HCT116 (cell line): ENCODE measurements around the gene CTXN3. TPM values are rescaled to one million over a fixed set of nuclear protein-coding genes. Genes with fewer than 3 reads are reported as not detected.

Source experiments
- ATAC-seq: fragments of 200-7000 bp; cut with Tn5 transposase; 2 replicates; pipeline ENCODE4 v1.9.1; 2020; ENCODE audit warnings: mild to moderate bottlenecking, moderate library complexity
- BruUV-seq: library from RNA; stranded (reverse); fragments of 400-500 nt; replicated peaks from 2 replicates; lab custom pipeline; 2021; lab: Mats Ljungman, UMichigan
- CTCF ChIA-PET: fragments of 300-600 bp; sonication (Branson Sonifier 250); formaldehyde crosslinking; loops from one replicate; lab custom pipeline; 2021; ENCODE audit warnings: antibody characterized with exemption; lab: Charles Lee
- POLR2A ChIA-PET: fragments of 300-600, 350-600 bp; sonication (Branson Sonifier 250); formaldehyde crosslinking; loops from one replicate; lab custom pipeline; 2021; ENCODE audit warnings: antibody characterized with exemption; lab: Charles Lee
- RAD21 ChIA-PET, 2 experiments: fragments of 300-600 bp; sonication (Branson Sonifier 250); formaldehyde crosslinking; loops; one replicate each; lab custom pipeline; 2023; ENCODE audit warnings: low total read pairs in 2 of 2; ENCODE audit not compliant: uncharacterized antibody in 2 of 2, unreplicated experiment in 2 of 2, low non-redundant PET in 1 of 2; lab: Charles Lee
- DNase-seq: peaks from one replicate; pipeline ENCODE4 v3.0.0-alpha.2; 2010; ENCODE audit warnings: low read depth, low spot score
- H2AFZ ChIP-seq: fragments of 200-600 bp; shearing (Covaris generic), sonication (generic); 2 replicates; pipeline ENCODE4 v1.6.1; 2017; ENCODE audit warnings: low read depth, mixed run types, mixed read lengths, antibody characterized with exemption, low read length; ENCODE audit not compliant: poor library complexity, severe bottlenecking
- H3K27ac ChIP-seq: 2 replicates; pipeline ENCODE4 v1.5.1; 2012; ENCODE audit warnings: low read depth, low read length
- H3K27me3 ChIP-seq: fragments of 200-600 bp; sonication (generic); 2 replicates; pipeline ENCODE4 v1.6.1; 2016; ENCODE audit warnings: mixed run types, low read length, mixed read lengths; ENCODE audit not compliant: insufficient read depth
- H3K36me3 ChIP-seq, 2 experiments: fragments of 200-500 bp in 1 of 2; fragments of 200-600 bp in 1 of 2; sonication (Bioruptor generic) in 1 of 2; sonication (generic) in 1 of 2; 2 replicates each; pipeline versions ENCODE4 v1.5.1 to v1.6.1; 2014 to 2016; ENCODE audit warnings: low read length in 2 of 2, inconsistent platforms in 1 of 2, mixed read lengths in 1 of 2, mixed run types in 1 of 2; ENCODE audit not compliant: insufficient read depth in 2 of 2, control insufficient read depth in 1 of 2
- H3K4me1 ChIP-seq, 2 experiments: fragments of 200-600 bp in 1 of 2; sonication (generic) in 1 of 2; 2 replicates each; pipeline versions ENCODE4 v1.5.1 to v1.6.1; 2012 to 2017; ENCODE audit warnings: low read length in 2 of 2, inconsistent platforms in 1 of 2, mild to moderate bottlenecking in 1 of 2, mixed read lengths in 1 of 2, mixed run types in 1 of 2, moderate library complexity in 1 of 2; ENCODE audit not compliant: insufficient read depth in 2 of 2, control insufficient read depth in 1 of 2
- H3K4me2 ChIP-seq: fragments of 200-600 bp; sonication (generic); 2 replicates; pipeline ENCODE4 v1.6.1; 2017; ENCODE audit warnings: mixed run types, low read length, mixed read lengths
- H3K4me3 ChIP-seq, 2 experiments: fragments of 200-600 bp in 1 of 2; sonication (generic) in 1 of 2; replicated peaks in 1 of 2; 2 replicates each; pipeline ENCODE4 v1.5.1; 2011 to 2016; ENCODE audit warnings: low read length in 2 of 2, control low read depth in 1 of 2, low read depth in 1 of 2, mild to moderate bottlenecking in 1 of 2, mixed read lengths in 1 of 2, mixed run types in 1 of 2
- H3K79me2 ChIP-seq: fragments of 200-600 bp; sonication (generic); 2 replicates; pipeline ENCODE4 v1.6.1; 2017; ENCODE audit warnings: mild to moderate bottlenecking, mixed run types, low read length, moderate library complexity, mixed read lengths; ENCODE audit not compliant: insufficient read depth
- H3K9ac ChIP-seq: fragments of 200-600 bp; sonication (generic); 2 replicates; pipeline ENCODE4 v1.6.1; 2016; ENCODE audit warnings: low read length, mixed read lengths
- H3K9me2 ChIP-seq: fragments of 200-600 bp; sonication (generic), shearing (Covaris generic); 2 replicates; pipeline ENCODE4 v1.6.1; 2017; ENCODE audit warnings: mixed run types, mild to moderate bottlenecking, moderate library complexity; ENCODE audit not compliant: insufficient read depth
- H3K9me3 ChIP-seq, 2 experiments: fragments of 200-500 bp in 1 of 2; fragments of 200-600 bp in 1 of 2; sonication (Bioruptor generic) in 1 of 2; sonication (generic) in 1 of 2; 2 replicates each; pipeline ENCODE4 v1.6.1; 2014 to 2017; ENCODE audit warnings: low read length in 2 of 2, mixed read lengths in 2 of 2, inconsistent platforms in 1 of 2, low read depth in 1 of 2, mild to moderate bottlenecking in 1 of 2, mixed run types in 1 of 2, moderate library complexity in 1 of 2; ENCODE audit not compliant: control insufficient read depth in 1 of 2, insufficient read depth in 1 of 2
- H4K20me1 ChIP-seq: fragments of 200-600 bp; sonication (generic), shearing (Covaris generic); 2 replicates; pipeline ENCODE4 v1.6.1; 2017; ENCODE audit warnings: mixed run types, mild to moderate bottlenecking, moderate library complexity; ENCODE audit not compliant: insufficient read depth
- CBX3 ChIP-seq: IDR thresholded peaks from 2 replicates; pipeline ENCODE4 v1.6.1; 2012; ENCODE audit warnings: low read depth
- EGR1 ChIP-seq: IDR thresholded peaks from 2 replicates; pipeline ENCODE4 v1.6.1; 2012; ENCODE audit warnings: low read depth
- ELF1 ChIP-seq: IDR thresholded peaks from 2 replicates; pipeline ENCODE4 v1.6.1; 2012; ENCODE audit warnings: low read depth, borderline replicate concordance
- EZH2 ChIP-seq: fragments of 200-600 bp; sonication (generic); IDR thresholded peaks from 2 replicates; pipeline ENCODE4 v1.6.1; 2017; ENCODE audit warnings: antibody characterized with exemption, mixed run types
- EZH2phosphoT487 ChIP-seq: fragments of 200-600 bp; IDR thresholded peaks from 2 replicates; pipeline ENCODE4 v1.6.1; 2018; ENCODE audit warnings: antibody characterized with exemption, borderline replicate concordance
- FOSL1 ChIP-seq: IDR thresholded peaks from 2 replicates; pipeline ENCODE4 v1.6.1; 2012; ENCODE audit warnings: low read depth
- POLR2A ChIP-seq: IDR thresholded peaks from 2 replicates; pipeline ENCODE4 v1.7.0; 2011; ENCODE audit warnings: borderline replicate concordance; ENCODE audit not compliant: insufficient read depth, insufficient read length; ENCODE audit errors: extremely low read depth
- POLR2AphosphoS5 ChIP-seq: IDR thresholded peaks from 2 replicates; pipeline ENCODE4 v1.6.1; 2011; ENCODE audit warnings: mild to moderate bottlenecking, low read depth, low read length, moderate library complexity
- RAD21 ChIP-seq: IDR thresholded peaks from 2 replicates; pipeline ENCODE4 v1.6.1; 2012; ENCODE audit warnings: low read depth, mild to moderate bottlenecking
- SIN3A ChIP-seq: IDR thresholded peaks from 2 replicates; pipeline ENCODE4 v1.6.1; 2012; ENCODE audit warnings: low read depth
- YY1 ChIP-seq: IDR thresholded peaks from 2 replicates; pipeline ENCODE4 v1.6.1; 2011; ENCODE audit warnings: low read length, low read depth, moderate library complexity, mild to moderate bottlenecking; ENCODE audit not compliant: insufficient replicate concordance; ENCODE audit errors: extremely low read depth
- ZFX ChIP-seq: fragments of 450-650 bp; IDR thresholded peaks from 2 replicates; pipeline ENCODE4 v1.6.1; 2017
- ZNF274 ChIP-seq: fragments of 200-500 bp; sonication (Bioruptor generic); IDR thresholded peaks from 2 replicates; pipeline ENCODE4 v1.6.1; 2014; ENCODE audit warnings: mild to moderate bottlenecking, low read depth, low read length, inconsistent platforms
- intact Hi-C: fragments of 100-400 bp; cut with micrococcal nuclease; formaldehyde crosslinking; loops from 2 replicates; pipeline ENCODE4 v1.10.0; 2022
- total RNA-seq: library from RNA; stranded (reverse); gene quantifications from one replicate; pipeline ENCODE4 v1.2.1, GENCODE V29; 2021; ENCODE audit not compliant: unreplicated experiment
- TF ChIP-seq, protein P1 (sequence below): IDR thresholded peaks from 2 replicates; pipeline ENCODE4 v1.6.1; 2011; ENCODE audit warnings: mild to moderate bottlenecking, low read length, moderate library complexity; ENCODE audit not compliant: insufficient replicate concordance; ENCODE audit errors: extremely low read depth
- TF ChIP-seq, protein P2 (sequence below), 3 experiments: fragments of 200-600 bp in 1 of 3; sonication (generic) in 1 of 3; IDR thresholded peaks in 2 of 3; conservative IDR thresholded peaks in 1 of 3; 2 replicates each; pipeline ENCODE4 v1.5.1; 2012 to 2017; ENCODE audit warnings: low read depth in 2 of 3, low read length in 2 of 3, antibody characterized with exemption in 1 of 3, borderline replicate concordance in 1 of 3, control low read depth in 1 of 3, mild to moderate bottlenecking in 1 of 3, mixed read lengths in 1 of 3, mixed run types in 1 of 3, moderate library complexity in 1 of 3; ENCODE audit not compliant: insufficient read depth in 1 of 3

Gene CTXN3
- total RNA-seq, 1 experiment from 2014 or later = not detected

DNA sequence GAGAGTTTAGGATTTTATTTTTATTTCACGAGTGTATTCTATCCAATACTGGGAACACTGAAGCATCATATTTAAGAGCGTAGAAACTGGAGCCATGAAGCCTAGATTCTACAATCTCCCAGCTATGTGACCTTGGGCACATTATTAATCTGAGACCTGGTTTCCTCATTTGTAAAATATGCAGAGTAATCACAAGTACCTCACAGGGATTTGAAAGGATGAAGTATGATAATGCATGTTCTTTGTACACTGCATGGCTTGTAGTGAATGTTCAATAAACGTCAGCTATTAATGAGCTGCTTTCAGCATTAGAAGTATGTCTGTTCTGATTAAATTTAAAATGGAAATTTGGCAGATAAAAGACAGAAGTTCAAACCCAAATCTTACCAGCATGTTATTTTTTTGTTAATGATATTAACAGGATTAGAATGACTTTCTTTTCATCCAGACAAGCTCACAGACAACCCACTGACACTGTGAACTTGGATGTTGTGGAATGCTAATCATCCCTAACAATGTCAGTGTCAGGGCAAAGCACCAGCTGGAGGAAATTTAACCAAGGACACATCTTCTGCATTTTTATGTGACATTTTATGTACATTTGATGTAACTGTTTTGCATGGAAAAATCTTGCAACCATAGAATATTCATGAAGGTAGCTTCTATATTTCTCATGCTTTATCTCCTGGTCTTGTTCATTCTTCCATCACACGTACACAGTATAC is 27.1 kb upstream of the CTXN3 start:
- no peaks in the 10 kb centered on the region for H3K79me2 ChIP-seq
- H2AFZ ChIP-seq = no peak overlapping the region
- H4K20me1 ChIP-seq = no peaks in the 10 kb centered on the region
- no peaks in the 10 kb centered on the region for H3K9me2 ChIP-seq
- H3K4me2 ChIP-seq = no peak overlapping the region
- DNase-seq (no peak), ATAC-seq (no peak)
- POLR2A ChIA-PET = no interaction called here
- CTCF ChIA-PET = no interaction called here
- no peak overlapping the region for H3K27ac ChIP-seq
- no peaks in the 10 kb centered on the region for H3K4me1 ChIP-seq
- RAD21 ChIA-PET = no interaction called here
- no peaks in the 10 kb centered on the region for H3K9me3 ChIP-seq
- H3K27me3 ChIP-seq = no peaks in the 10 kb centered on the region
- no TSS peak for BruUV-seq
- intact Hi-C loops = no loop called here
- TF ChIP-seq POLR2AphosphoS5 (no peak), ZNF274 (no peak), EGR1 (no peak), SIN3A (no peak), POLR2A (no peak), ELF1 (no peak), EZH2phosphoT487 (no peak), CBX3 (no peak), RAD21 (no peak), ZFX (no peak), FOSL1 (no peak), EZH2 (no peak), YY1 (no peak)
- TF ChIP-seq, protein P1, sequence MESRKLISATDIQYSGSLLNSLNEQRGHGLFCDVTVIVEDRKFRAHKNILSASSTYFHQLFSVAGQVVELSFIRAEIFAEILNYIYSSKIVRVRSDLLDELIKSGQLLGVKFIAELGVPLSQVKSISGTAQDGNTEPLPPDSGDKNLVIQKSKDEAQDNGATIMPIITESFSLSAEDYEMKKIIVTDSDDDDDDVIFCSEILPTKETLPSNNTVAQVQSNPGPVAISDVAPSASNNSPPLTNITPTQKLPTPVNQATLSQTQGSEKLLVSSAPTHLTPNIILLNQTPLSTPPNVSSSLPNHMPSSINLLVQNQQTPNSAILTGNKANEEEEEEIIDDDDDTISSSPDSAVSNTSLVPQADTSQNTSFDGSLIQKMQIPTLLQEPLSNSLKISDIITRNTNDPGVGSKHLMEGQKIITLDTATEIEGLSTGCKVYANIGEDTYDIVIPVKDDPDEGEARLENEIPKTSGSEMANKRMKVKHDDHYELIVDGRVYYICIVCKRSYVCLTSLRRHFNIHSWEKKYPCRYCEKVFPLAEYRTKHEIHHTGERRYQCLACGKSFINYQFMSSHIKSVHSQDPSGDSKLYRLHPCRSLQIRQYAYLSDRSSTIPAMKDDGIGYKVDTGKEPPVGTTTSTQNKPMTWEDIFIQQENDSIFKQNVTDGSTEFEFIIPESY = no peak
- TF ChIP-seq, protein P2, sequence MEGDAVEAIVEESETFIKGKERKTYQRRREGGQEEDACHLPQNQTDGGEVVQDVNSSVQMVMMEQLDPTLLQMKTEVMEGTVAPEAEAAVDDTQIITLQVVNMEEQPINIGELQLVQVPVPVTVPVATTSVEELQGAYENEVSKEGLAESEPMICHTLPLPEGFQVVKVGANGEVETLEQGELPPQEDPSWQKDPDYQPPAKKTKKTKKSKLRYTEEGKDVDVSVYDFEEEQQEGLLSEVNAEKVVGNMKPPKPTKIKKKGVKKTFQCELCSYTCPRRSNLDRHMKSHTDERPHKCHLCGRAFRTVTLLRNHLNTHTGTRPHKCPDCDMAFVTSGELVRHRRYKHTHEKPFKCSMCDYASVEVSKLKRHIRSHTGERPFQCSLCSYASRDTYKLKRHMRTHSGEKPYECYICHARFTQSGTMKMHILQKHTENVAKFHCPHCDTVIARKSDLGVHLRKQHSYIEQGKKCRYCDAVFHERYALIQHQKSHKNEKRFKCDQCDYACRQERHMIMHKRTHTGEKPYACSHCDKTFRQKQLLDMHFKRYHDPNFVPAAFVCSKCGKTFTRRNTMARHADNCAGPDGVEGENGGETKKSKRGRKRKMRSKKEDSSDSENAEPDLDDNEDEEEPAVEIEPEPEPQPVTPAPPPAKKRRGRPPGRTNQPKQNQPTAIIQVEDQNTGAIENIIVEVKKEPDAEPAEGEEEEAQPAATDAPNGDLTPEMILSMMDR (IDR thresholded peaks at IDR 0.05 in 2 of 3, conservative IDR thresholded peaks at IDR 0.05 in 1 of 3; ENCODE audit: borderline replicate concordance in 1 of 3, insufficient read depth in 1 of 3, low read depth in 2 of 3, low read length in 2 of 3) = no peak
- H3K36me3 ChIP-seq = no peaks in the 10 kb centered on the region
- H3K4me3 ChIP-seq = no peak overlapping the region
- H3K9ac ChIP-seq = no peak overlapping the region
